Fibroblast of lung (primary cell): ENCODE results near the gene ASIC3. TPM values are rescaled to one million over a fixed set of nuclear protein-coding genes. Genes with fewer than 3 reads are reported as not detected.
"Not testable (repeated sequence)": the region's sequence is repeated elsewhere in the genome, so short reads cannot be mapped to it uniquely, and the experiment has no call there.

Experiments used
- DNase-seq, 2 donors: peaks; one replicate each; pipeline versions ENCODE4 v3.0.0 to v3.0.0-alpha.2; 2010; ENCODE audit warnings: low read depth in 2 of 2
- H2AFZ ChIP-seq: 2 replicates; pipeline ENCODE4 v1.5.1; 2012; ENCODE audit warnings: low read length, control low read depth, inconsistent platforms
- H3K27ac ChIP-seq: 2 replicates; pipeline ENCODE4 v1.5.1; 2011; ENCODE audit warnings: low read length, control low read depth; ENCODE audit not compliant: insufficient read depth
- H3K27me3 ChIP-seq: 2 replicates; pipeline ENCODE4 v1.5.1; 2011; ENCODE audit warnings: mild to moderate bottlenecking, low read length; ENCODE audit not compliant: control insufficient read depth, insufficient read depth
- H3K36me3 ChIP-seq: 2 replicates; pipeline ENCODE4 v1.5.1; 2011; ENCODE audit warnings: low read length; ENCODE audit not compliant: control insufficient read depth, insufficient read depth
- H3K4me1 ChIP-seq: 2 replicates; pipeline ENCODE4 v1.5.1; 2011; ENCODE audit warnings: low read length; ENCODE audit not compliant: control insufficient read depth, insufficient read depth; ENCODE audit errors: extremely low read depth
- H3K4me2 ChIP-seq: 2 replicates; pipeline ENCODE4 v1.5.1; 2011; ENCODE audit warnings: low read length, control low read depth; ENCODE audit not compliant: insufficient read depth; ENCODE audit errors: extremely low read depth
- H3K4me3 ChIP-seq, 4 experiments: fragments of 200-600 bp in 1 of 4; sonication (generic) in 1 of 4; replicated peaks in 1 of 4; 2 replicates each; pipeline ENCODE4 v1.5.1; 2011 to 2016; ENCODE audit warnings: low read length in 4 of 4, low read depth in 3 of 4, mild to moderate bottlenecking in 3 of 4, control low read depth in 2 of 4, inconsistent platforms in 1 of 4, mixed read lengths in 1 of 4; ENCODE audit not compliant: insufficient read depth in 1 of 4; ENCODE audit errors: control extremely low read depth in 1 of 4
- H3K79me2 ChIP-seq: 2 replicates; pipeline ENCODE4 v1.5.1; 2012; ENCODE audit warnings: mild to moderate bottlenecking, low read length, inconsistent platforms; ENCODE audit not compliant: control insufficient read depth, insufficient read depth
- H3K9ac ChIP-seq: 2 replicates; pipeline ENCODE4 v1.5.1; 2011; ENCODE audit warnings: mild to moderate bottlenecking, low read length, control low read depth; ENCODE audit not compliant: insufficient read depth
- H3K9me3 ChIP-seq: 2 replicates; pipeline ENCODE4 v1.5.1; 2012; ENCODE audit warnings: low read depth, low read length; ENCODE audit not compliant: control insufficient read depth, insufficient read depth
- H4K20me1 ChIP-seq: 2 replicates; pipeline ENCODE4 v1.5.1; 2011; ENCODE audit warnings: low read length; ENCODE audit not compliant: control insufficient read depth, insufficient read depth; ENCODE audit errors: extremely low read depth
- CTCF ChIP-seq, 2 donors: IDR thresholded peaks in 1 of 2; conservative IDR thresholded peaks in 1 of 2; 1 replicate in 1 of 2; 2 replicates in 1 of 2; pipeline ENCODE4 v1.5.1; 2011 to 2012; ENCODE audit warnings: low read length in 2 of 2, control low read depth in 1 of 2, inconsistent platforms in 1 of 2, low read depth in 1 of 2, mild to moderate bottlenecking in 1 of 2
- EZH2 ChIP-seq: IDR thresholded peaks from 2 replicates; pipeline ENCODE4 v1.5.1; 2012; ENCODE audit warnings: low read length, control low read depth, mild to moderate bottlenecking; ENCODE audit errors: missing control alignments
- polyA plus RNA-seq, 2 donors: library from polyadenylated mRNA; depleted of rRNA in 1 of 2; stranded (reverse) in 1 of 2; unstranded in 1 of 2; fragments of >200 nt; gene quantifications; 2 replicates each; pipeline ENCODE4 v1.2.1, GENCODE V29; 2011 to 2012; ENCODE audit warnings: missing spikeins in 1 of 2
- total RNA-seq: library from RNA; depleted of rRNA; stranded (reverse); fragments of >200 nt; gene quantifications from 2 replicates; pipeline ENCODE4 v1.2.1, GENCODE V29; 2014

Gene ASIC3
- total and polyA plus RNA-seq, 2 donors (not counting 1 experiment from before 2014, with no cell fraction given): 0.07 to 0.17 TPM

- Histone ChIP-seq H3K36me3 (no peaks in the 10 kb centered on the region), H3K4me1 (no peaks in the 10 kb centered on the region), H3K27ac (no peak overlapping the region), H3K4me3 (no peak overlapping the region), H4K20me1 (no peaks in the 10 kb centered on the region), H3K4me2 (no peak overlapping the region), H3K9ac (no peak overlapping the region), H3K79me2 (peaks cover 2% of the 10 kb centered on the region), H3K27me3 (peaks cover 12% of the 10 kb centered on the region), H2AFZ (no peak overlapping the region), H3K9me3 (no peaks in the 10 kb centered on the region)
- DNase-seq: peak in 1 of 2 donors; percentile 55
- TF ChIP-seq EZH2: no peak
- TF ChIP-seq CTCF (conservative IDR thresholded peaks at IDR 0.05 in 1 of 2, IDR thresholded peaks at IDR 0.05 in 1 of 2; ENCODE audit: low read depth in 1 of 2, low read length in 2 of 2): no peak
Observed at GRCh38 chr7:151025924-151026671, 22.2 kb upstream of the ASIC3 start.

GRCh38 chr7:151026771-151027727 lies 21.3 kb upstream of the ASIC3 start:
- H3K27me3 ChIP-seq, H3K4me1 ChIP-seq, H3K36me3 ChIP-seq, H3K79me2 ChIP-seq, H4K20me1 ChIP-seq, H3K4me2 ChIP-seq, H3K9ac ChIP-seq, DNase-seq, H2AFZ ChIP-seq, H3K9me3 ChIP-seq, H3K4me3 ChIP-seq: not testable (repeated sequence)
- peak overlapping the region; percentile 87 for H3K27ac ChIP-seq

- H3K4me2 ChIP-seq: peak overlapping the region; percentile 77
- H3K4me1 ChIP-seq, H3K79me2 ChIP-seq, H3K27me3 ChIP-seq, H3K36me3 ChIP-seq, DNase-seq, H3K9me3 ChIP-seq, H4K20me1 ChIP-seq: not testable (repeated sequence)
- peak overlapping the region; percentile 31 for H2AFZ ChIP-seq
- peak overlapping the region; percentile 55 for H3K9ac ChIP-seq
- peak overlapping the region; percentile 87 for H3K27ac ChIP-seq
- peak overlapping the region; percentile 39 to 89 (median 70) for H3K4me3 ChIP-seq
Observed at GRCh38 chr7:151027728-151028130, 20.6 kb upstream of the ASIC3 start.
